A673 (cell line): ENCODE data around the gene CCIN. TPM values are rescaled to one million over a fixed set of nuclear protein-coding genes. Genes with fewer than 3 reads are reported as not detected.

Experiments used
- BruUV-seq: library from RNA; stranded (reverse); fragments of 400-500 nt; replicated peaks from 2 replicates; lab custom pipeline; 2021; lab: Mats Ljungman, UMichigan
- CTCF ChIA-PET: fragments of 300-600 bp; sonication (Branson Sonifier 250); formaldehyde crosslinking; loops from one replicate; lab custom pipeline; 2022; ENCODE audit warnings: antibody characterized with exemption; lab: Charles Lee
- POLR2A ChIA-PET: fragments of 300-600 bp; sonication (Branson Sonifier 250); formaldehyde crosslinking; loops from one replicate; lab custom pipeline; 2022; ENCODE audit warnings: antibody characterized with exemption; ENCODE audit not compliant: low non-redundant PET; lab: Charles Lee
- DNase-seq: peaks from one replicate; pipeline ENCODE4 v3.0.0-alpha.2; 2015; ENCODE audit warnings: low spot score
- H3K27ac ChIP-seq: fragments of 200-600 bp; sonication (generic); 2 replicates; pipeline ENCODE4 v1.5.1; 2016; ENCODE audit warnings: mixed run types, low read depth, mild to moderate bottlenecking, mixed read lengths, antibody characterized with exemption, low read length; ENCODE audit not compliant: poor library complexity, severe bottlenecking
- H3K27me3 ChIP-seq: fragments of 200-600 bp; sonication (generic); replicated peaks from 2 replicates; pipeline ENCODE4 v1.6.1; 2017; ENCODE audit warnings: mixed run types, low read depth, mild to moderate bottlenecking, mixed read lengths, antibody characterized with exemption, low read length; ENCODE audit not compliant: insufficient read depth, poor library complexity
- H3K36me3 ChIP-seq: fragments of 200-600 bp; sonication (generic); 2 replicates; pipeline ENCODE4 v1.6.1; 2016; ENCODE audit warnings: mixed run types, mild to moderate bottlenecking, mixed read lengths, antibody characterized with exemption, low read length; ENCODE audit not compliant: insufficient read depth, poor library complexity, severe bottlenecking
- H3K4me1 ChIP-seq: fragments of 200-600 bp; sonication (generic); 2 replicates; pipeline ENCODE4 v1.6.1; 2017; ENCODE audit warnings: mixed run types, mild to moderate bottlenecking, mixed read lengths, antibody characterized with exemption, low read length; ENCODE audit not compliant: insufficient read depth, poor library complexity, severe bottlenecking
- H3K4me3 ChIP-seq: fragments of 200-600 bp; sonication (generic); 2 replicates; pipeline ENCODE4 v1.5.1; 2016; ENCODE audit warnings: low read depth, mixed run types, mild to moderate bottlenecking, mixed read lengths, low read length; ENCODE audit not compliant: poor library complexity, severe bottlenecking
- H3K9me3 ChIP-seq: fragments of 200-600 bp; sonication (generic); 2 replicates; pipeline ENCODE4 v1.6.1; 2016; ENCODE audit warnings: mixed run types, low read depth, mild to moderate bottlenecking, mixed read lengths, antibody characterized with exemption, low read length; ENCODE audit not compliant: poor library complexity, severe bottlenecking
- EZH2 ChIP-seq: fragments of 200-600 bp; sonication (generic); IDR thresholded peaks from 2 replicates; pipeline ENCODE4 v1.6.1; 2017; ENCODE audit warnings: borderline replicate concordance, low read depth, mild to moderate bottlenecking, mixed read lengths, antibody characterized with exemption, low read length; ENCODE audit not compliant: poor library complexity, severe bottlenecking
- intact Hi-C: fragments of 100-400 bp; cut with micrococcal nuclease; formaldehyde crosslinking; loops from one replicate; pipeline ENCODE4 v1.10.0; 2022; ENCODE audit not compliant: unreplicated experiment
- total RNA-seq: library from RNA; stranded (reverse); gene quantifications from 2 replicates; pipeline ENCODE4 v1.2.3, GENCODE V29; 2021
- TF ChIP-seq, protein P1 (sequence below): fragments of 300-800, 200-600 bp; sonication (generic); conservative IDR thresholded peaks from 2 replicates; pipeline ENCODE4 v1.5.1; 2017; ENCODE audit warnings: low read depth, mild to moderate bottlenecking, antibody characterized with exemption, low read length, moderate library complexity, mixed read lengths

CCIN gene
- total RNA-seq, 1 experiment from 2014 or later, result not detected

DNA sequence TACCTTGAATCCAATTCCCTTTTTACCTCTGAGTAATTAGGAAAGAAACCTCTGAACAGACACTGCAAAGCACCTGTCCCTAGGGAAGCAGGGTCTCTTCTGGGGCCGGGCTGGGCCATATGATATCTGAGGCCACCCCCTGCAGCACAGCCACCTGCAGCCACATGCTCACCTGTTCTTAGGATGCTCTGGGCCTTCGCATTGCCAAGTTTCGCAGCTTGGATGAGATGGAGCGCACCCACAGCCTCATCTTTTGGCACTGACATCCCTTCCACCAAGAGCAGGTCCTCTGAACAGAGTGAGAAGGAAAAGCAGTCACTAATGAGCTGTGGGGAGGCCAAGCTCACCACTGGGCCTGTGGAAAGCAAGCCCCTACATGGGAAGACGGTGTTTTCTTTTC is 48.8 kb downstream of the CCIN start:
- Histone ChIP-seq H3K4me1 (no peaks in the 10 kb centered on the region), H3K36me3 (peaks cover 83% of the 10 kb centered on the region), H3K27ac (no peak overlapping the region), H3K9me3 (peaks cover 8% of the 10 kb centered on the region), H3K4me3 (no peak overlapping the region), H3K27me3 (no peaks in the 10 kb centered on the region)
- CTCF ChIA-PET, result no interaction called here
- DNase-seq, result no peak
- no peak for TF ChIP-seq EZH2
- TF ChIP-seq, protein P1, sequence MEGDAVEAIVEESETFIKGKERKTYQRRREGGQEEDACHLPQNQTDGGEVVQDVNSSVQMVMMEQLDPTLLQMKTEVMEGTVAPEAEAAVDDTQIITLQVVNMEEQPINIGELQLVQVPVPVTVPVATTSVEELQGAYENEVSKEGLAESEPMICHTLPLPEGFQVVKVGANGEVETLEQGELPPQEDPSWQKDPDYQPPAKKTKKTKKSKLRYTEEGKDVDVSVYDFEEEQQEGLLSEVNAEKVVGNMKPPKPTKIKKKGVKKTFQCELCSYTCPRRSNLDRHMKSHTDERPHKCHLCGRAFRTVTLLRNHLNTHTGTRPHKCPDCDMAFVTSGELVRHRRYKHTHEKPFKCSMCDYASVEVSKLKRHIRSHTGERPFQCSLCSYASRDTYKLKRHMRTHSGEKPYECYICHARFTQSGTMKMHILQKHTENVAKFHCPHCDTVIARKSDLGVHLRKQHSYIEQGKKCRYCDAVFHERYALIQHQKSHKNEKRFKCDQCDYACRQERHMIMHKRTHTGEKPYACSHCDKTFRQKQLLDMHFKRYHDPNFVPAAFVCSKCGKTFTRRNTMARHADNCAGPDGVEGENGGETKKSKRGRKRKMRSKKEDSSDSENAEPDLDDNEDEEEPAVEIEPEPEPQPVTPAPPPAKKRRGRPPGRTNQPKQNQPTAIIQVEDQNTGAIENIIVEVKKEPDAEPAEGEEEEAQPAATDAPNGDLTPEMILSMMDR, result no peak
- intact Hi-C loops, result no loop called here
- BruUV-seq, result no TSS peak
- POLR2A ChIA-PET, result no interaction called here

DNA sequence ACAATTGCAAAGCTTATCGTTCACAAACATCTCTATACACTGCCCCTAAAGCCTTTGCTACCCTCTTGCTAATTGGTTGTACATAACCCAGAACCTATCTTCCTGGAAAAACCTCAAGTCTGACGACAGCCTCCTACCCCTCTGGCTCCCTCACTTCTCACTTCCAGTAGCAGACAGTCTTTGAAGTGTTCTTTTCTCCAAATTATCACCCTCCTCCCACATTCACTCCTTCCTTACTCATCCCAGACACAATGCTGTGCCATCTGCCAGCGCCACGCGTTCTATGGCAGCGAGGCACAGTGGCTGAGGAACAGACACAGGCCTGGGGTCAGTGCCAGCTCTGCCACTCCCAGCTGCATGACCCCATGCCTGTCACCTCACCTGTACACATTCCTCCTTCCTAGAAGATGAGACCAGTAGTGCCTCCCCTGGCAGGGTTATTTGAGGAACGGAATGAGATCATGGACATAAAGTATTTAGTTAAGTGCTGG is 49.3 kb downstream of the CCIN start:
- CTCF ChIA-PET, result no interaction called here
- TF ChIP-seq, protein P1, result no peak
- no peak for TF ChIP-seq EZH2
- H3K9me3 ChIP-seq, result peaks cover 8% of the 10 kb centered on the region
- POLR2A ChIA-PET, result no interaction called here
- no peak overlapping the region for H3K27ac ChIP-seq
- no peak for DNase-seq
- H3K27me3 ChIP-seq, result no peaks in the 10 kb centered on the region
- no peaks in the 10 kb centered on the region for H3K4me1 ChIP-seq
- BruUV-seq, result no TSS peak
- intact Hi-C loops, result no loop called here
- peaks cover 87% of the 10 kb centered on the region for H3K36me3 ChIP-seq
- no peak overlapping the region for H3K4me3 ChIP-seq

Other genes starting within 250 kb of the CCIN start
- gene OR2S2, start 211.2 kb upstream of the CCIN start, total RNA-seq, result not detected in 2 replicates
- 9.1 and 11.9 TPM in 2 replicates for gene RECK, start 132.5 kb upstream of the CCIN start, total RNA-seq
- gene GLIPR2, start 32.7 kb upstream of the CCIN start, total RNA-seq, result 5.0 and 6.9 TPM in 2 replicates
- gene CLTA, start 21.5 kb downstream of the CCIN start, total RNA-seq, result 195 and 226 TPM in 2 replicates
- gene GNE, start 89.1 kb downstream of the CCIN start, total RNA-seq, result 20.6 and 23.7 TPM in 2 replicates
- 26.6 and 30.4 TPM in 2 replicates for gene RNF38, start 230.9 kb downstream of the CCIN start, total RNA-seq